AG08395 (cell line): ENCODE results near the gene RPS14.

Experiments
- DNase-seq: peaks from one replicate; pipeline ENCODE4 v3.0.0; 2012; ENCODE audit warnings: mixed read lengths, low spot score

RPS14 gene

DNA sequence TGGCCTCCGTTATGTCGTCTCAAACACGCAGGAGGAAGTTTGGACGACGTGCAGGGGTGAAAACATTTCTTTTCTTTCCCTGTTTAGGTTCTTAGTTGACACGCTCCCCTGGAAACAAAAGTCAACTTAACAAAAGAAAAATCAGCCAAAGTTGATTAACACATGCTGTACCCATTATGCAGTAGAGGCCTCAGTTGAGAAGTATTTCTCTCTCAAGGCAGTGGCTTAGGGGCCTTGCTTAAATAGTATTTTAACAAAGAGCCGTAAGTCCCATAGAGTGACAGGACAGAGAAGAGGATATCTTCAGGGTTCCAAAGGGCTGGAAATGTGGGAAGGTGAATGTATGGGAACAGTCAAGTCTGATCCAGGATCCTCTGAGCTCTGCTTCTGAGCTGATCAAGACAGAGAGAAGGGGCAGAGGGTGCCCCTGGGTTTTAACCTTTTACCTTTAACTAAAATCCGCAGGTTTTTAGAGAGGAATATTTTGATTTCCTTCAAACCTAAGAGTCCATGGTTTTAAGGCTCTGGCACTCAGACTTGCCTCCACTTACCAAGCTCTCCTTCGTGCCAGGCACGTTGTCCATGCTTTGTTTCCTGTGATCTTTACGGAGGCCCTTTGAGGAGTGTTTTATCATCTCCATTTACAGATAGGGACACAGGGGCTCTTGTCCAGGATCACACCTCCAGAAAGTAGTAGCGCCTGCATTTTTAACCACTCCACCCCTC lies 36.2 kb downstream of the RPS14 start:
- DNase-seq = no peak

DNA sequence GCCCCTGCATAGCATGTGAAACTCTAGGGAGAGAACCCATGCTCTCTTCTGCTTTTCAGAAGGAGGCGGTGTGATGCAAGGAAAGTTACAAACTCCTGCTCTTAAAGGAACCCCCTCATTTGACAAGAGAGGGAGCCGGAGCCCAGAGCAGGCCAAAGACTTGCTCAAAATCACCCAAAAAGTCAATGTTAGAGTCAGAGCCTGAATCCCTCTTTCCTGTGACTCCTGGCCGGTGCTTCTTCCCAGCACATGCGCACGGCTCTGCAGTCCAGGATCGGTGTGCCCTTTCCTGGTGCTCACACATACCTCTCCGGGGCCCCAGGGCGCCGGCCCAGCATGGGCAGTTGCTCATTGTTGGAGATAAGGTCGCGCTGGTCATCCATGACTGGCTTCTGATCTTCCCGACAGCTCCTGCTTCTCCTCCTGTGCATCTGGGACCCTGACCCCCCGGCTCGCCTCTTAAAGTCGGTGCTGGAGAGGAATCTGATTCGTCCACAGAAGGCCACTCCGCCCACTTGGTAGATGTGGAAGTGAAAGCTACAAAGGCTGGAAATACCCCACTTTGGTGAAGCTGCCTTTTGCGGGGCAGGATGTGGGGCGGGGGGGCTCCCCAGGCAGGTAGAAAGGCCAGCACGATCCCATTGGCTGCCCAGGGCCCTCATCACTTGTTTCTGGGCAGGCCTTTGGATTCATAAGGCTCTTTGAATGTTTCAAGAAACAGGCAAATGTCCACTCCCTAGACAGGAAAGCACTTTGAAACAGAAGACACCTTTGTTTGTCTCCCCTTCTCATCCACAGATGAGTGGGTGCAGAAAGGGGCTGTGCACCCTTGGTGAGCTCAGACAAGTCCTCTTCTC lies 37.0 kb downstream of the RPS14 start, which contains the start of gene CD74:
Gene CD74, minus strand, starts transcription at position 592 of the 857 bp plus-strand sequence. Its CDS starts 161 bp downstream, at position 431.
- DNase-seq = peak; percentile 50

DNA sequence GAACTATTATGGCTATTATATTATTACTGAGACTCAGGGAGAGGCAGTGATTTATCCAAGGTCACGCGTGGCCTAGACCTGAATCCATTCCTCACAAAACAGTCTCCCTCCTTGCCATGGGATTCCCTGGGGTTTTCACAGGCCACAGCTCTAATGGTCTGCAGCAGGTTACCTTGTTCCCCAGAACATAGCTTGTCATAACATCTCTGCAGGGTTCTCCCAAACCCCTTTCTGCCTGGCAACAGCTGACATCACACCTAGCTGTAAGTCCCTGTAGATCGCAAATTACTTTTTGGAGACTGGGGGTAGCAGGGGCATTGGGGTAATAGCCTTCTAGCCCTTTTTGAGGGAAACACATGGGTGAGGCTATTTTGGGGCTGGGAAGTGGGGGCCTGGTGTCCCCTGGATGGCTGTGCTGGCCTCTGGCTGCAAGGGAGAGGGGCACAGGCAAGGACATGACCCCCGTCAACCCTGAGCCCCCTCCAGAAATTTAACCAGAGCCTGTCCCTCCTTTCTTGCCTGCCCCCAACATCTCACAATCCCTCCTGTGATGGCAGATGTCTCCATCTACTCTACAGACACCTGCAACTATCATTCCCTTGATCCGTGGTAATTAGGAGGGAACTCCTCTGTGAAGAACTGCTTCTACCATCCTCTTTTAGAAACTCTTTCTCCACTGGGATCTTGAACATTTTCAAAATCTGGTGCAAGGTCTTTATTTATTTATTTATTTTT lies 38.1 kb downstream of the RPS14 start:
- DNase-seq = no peak

GRCh38 chr5:150410524-150411244 lies 38.9 kb downstream of the RPS14 start:
- peak; percentile 89 for DNase-seq

- peak; percentile 98 for DNase-seq
Observed at GRCh38 chr5:150409638-150410523, 39.7 kb downstream of the RPS14 start.

DNA sequence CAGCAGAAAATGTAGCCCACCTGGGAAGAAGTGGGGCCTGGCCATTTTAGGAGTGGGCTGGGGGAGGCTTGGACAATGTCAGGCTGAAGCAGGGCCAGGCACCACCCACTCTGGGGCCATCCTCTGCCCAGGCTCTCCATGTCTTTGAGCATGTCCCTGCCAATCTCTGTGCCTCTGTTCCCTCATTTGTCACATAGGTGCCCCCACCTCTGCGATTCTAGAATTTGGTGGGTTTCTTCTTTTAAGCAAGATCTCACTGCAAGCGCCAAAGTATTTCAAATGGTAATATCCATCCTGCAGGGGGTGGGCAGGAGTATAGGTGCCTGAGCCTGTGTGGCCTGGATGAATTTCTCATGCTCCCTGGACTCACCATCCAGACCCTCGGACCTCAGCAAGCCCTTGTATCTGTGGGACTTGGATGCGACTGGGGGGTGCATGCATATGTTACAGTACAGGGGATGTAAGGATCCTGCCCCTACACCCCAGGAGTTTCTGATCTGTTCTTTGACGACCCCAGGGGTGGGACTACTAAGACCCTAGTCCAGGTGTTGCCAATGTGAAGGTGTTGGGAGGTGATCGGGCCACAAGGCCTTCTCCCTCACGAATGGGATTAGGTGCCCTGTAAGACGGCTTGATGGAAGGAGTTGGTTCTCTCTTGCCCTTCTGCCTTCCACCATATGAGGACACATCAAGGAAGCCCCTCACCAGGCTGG lies 41.2 kb downstream of the RPS14 start:
- no peak for DNase-seq

- no peak for DNase-seq
Observed at GRCh38 chr5:150407096-150407720, 42.3 kb downstream of the RPS14 start.

DNA sequence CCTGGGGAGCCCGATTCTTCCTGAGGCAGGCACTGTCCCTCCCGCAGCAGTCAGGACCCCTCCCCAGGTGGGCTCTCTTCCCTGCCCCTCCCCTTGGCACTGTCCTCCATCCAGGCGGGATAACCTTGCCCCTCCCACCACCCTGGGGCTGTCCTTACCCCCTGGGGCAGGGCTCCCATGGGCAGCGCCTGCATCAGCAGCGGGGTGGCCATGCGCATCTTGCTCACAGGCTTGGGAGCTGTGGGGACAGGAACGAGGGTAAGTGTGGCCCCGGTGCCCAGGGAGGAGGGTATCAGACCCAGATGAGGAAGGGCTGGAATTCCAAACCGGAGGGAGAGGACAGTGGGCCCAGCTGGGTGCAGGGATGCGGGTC lies 42.8 kb downstream of the RPS14 start:
- DNase-seq = no peak

GRCh38 chr5:150406103-150406722 lies 43.3 kb downstream of the RPS14 start:
- DNase-seq = no peak

GRCh38 chr5:150404941-150405816 lies 44.4 kb downstream of the RPS14 start:
- DNase-seq = no peak

- DNase-seq = no peak
Observed at GRCh38 chr5:150404535-150404934, 45.0 kb downstream of the RPS14 start.

GRCh38 chr5:150404121-150404520 lies 45.4 kb downstream of the RPS14 start:
- no peak for DNase-seq

GRCh38 chr5:150402901-150403342 lies 46.6 kb downstream of the RPS14 start:
- no peak for DNase-seq

DNA sequence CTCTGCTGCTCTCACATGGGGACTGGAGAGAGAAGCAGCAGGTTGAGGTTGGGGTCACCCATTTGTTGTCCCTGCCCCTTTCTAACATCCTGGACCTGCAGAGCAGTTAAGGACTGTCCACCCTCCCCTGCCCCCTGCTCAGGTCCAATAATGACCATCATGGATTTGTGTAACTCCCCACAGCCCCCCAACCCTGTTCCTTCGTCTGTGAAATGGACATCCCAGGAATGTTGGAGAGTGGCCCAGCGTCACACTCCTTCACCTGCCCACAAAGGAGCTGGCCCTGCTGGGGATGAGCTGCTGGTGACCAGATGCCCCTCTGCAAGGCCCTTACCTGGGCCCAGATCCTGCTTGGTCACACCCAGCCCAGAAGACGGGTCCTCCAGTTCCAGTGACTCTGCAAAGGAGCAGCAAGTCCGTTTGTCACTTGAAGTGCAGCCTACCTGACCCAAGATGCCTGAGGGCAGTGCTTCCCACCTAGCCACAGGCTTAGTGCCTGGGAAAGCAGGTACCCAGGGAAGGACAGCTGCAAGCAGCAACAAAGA lies 47.2 kb downstream of the RPS14 start:
- no peak for DNase-seq

DNA sequence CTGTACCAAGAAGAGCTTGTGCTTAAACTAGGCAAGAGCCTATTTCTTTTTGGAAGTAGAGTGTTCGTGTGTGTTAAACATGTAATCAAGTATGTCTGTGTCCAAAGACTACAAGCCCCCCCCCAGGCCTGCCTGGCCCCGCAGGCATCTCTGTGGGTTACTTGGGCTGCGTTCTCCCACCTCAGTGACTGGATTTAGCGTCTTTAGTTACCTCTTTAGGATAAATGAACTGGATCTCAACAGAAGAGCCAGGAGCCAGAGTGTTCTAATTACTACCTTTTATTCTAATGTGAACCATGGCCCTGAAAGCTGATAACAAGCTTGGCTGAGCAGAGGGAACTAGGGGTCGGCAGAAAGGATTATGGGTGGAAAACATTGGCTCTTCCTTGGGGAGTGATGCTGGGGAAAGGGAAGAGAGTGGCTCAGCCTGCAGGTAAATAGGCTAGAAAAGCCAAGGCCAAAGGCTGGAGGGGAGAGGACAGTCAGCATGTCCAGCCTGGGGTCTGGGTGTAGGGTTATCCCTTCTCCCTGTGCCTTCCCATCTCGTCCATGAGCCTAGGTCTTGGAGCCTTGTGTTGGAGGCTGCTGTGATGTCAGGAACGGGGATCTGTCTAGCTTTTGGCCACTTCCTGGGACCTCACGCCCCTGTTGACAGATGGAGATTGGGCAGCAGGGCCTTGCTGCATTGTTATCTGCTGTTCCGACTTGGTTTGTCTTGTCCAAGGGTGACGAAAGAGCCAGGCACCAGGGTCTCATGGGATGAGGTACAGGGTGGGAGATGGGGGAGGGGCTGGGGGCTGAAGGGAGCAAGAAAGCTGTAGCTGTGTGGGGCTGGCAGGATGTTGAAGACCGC lies 47.9 kb downstream of the RPS14 start:
- no peak for DNase-seq

DNA sequence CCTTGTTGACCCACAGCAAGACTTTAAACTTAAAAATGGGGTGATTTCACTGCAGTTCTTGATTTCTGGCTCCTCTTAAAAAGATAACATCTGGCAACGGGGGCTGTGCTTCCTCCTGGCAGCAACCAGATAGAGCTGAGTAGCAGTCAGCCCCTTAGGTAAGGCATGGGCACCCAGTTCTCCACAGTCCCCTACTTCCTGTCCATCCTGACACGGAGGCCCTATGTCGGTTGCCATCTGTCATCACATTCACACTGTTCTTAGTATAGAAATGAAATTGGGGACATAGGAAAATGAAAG lies 48.5 kb downstream of the RPS14 start:
- no peak for DNase-seq
